GM21381 (cell line): Measurements from ENCODE around the gene SART1.

Experiments
- ATAC-seq: cut with Tn5 transposase; IDR thresholded peaks from one replicate; pipeline ENCODE4 v1.9.1; 2021; ENCODE audit warnings: mild to moderate bottlenecking, moderate library complexity; ENCODE audit not compliant: unreplicated experiment

SART1 gene

GRCh38 chr11:65961267-65962140, at the start of gene SART1:
TSS of gene SART1 (plus strand) at chr11:65961734. CDS start at chr11:65961781, 47 bp downstream.
- ATAC-seq, result peak; percentile 86

GRCh38 chr11:65912845-65913244, 48.7 kb upstream of the SART1 start:
- no peak for ATAC-seq

- ATAC-seq, result no peak
Measured at GRCh38 chr11:65915101-65915820, 46.3 kb upstream of the SART1 start.

- no peak for ATAC-seq
Measured at GRCh38 chr11:65915821-65916251, 45.7 kb upstream of the SART1 start.

- ATAC-seq, result no peak
Measured at GRCh38 chr11:65916391-65916790, 45.1 kb upstream of the SART1 start.

GRCh38 chr11:65917077-65917433, 44.5 kb upstream of the SART1 start:
- ATAC-seq, result no peak

- no peak for ATAC-seq
Measured at GRCh38 chr11:65917434-65918210, 43.9 kb upstream of the SART1 start.

- ATAC-seq, result peak; percentile 44
Measured at GRCh38 chr11:65918211-65919140, 43.1 kb upstream of the SART1 start, which contains the start of gene C11orf68. TSS of gene C11orf68 (minus strand) at chr11:65919062. CDS start at chr11:65919031, 31 bp downstream.

- peak; percentile 74 for ATAC-seq
Measured at GRCh38 chr11:65919141-65919572, 42.4 kb upstream of the SART1 start, which contains the start of gene DRAP1. TSS of gene DRAP1 (plus strand) at chr11:65919426. CDS start at chr11:65919502, 76 bp downstream.

- peak; percentile 38 for ATAC-seq
Measured at GRCh38 chr11:65919573-65920371, 41.8 kb upstream of the SART1 start.

- no peak for ATAC-seq
Measured at GRCh38 chr11:65920372-65920802, 41.1 kb upstream of the SART1 start.

- ATAC-seq, result no peak
Measured at GRCh38 chr11:65921033-65921555, 40.4 kb upstream of the SART1 start.

GRCh38 chr11:65921876-65922275, 39.7 kb upstream of the SART1 start:
- ATAC-seq, result no peak

GRCh38 chr11:65922565-65922964, 39.0 kb upstream of the SART1 start:
- ATAC-seq, result no peak

GRCh38 chr11:65925397-65925796, 36.1 kb upstream of the SART1 start:
- no peak for ATAC-seq

GRCh38 chr11:65927904-65928397, 33.6 kb upstream of the SART1 start:
- ATAC-seq, result peak; percentile 63

GRCh38 chr11:65928667-65929066, 32.9 kb upstream of the SART1 start:
- ATAC-seq, result no peak

- no peak for ATAC-seq
Measured at GRCh38 chr11:65931773-65932557, 29.6 kb upstream of the SART1 start.
